Epithelial cell of esophagus (primary cell): ENCODE results near the gene AGTPBP1.

ENCODE experiments used
- DNase-seq: peaks from one replicate; pipeline ENCODE4 v3.0.0; 2010; ENCODE audit warnings: low read depth
- H3K4me3 ChIP-seq: 2 replicates; pipeline ENCODE4 v1.5.1; 2011; ENCODE audit warnings: mild to moderate bottlenecking, low read length, control low read depth
- TF ChIP-seq, protein P1 (sequence below): IDR thresholded peaks from 2 replicates; pipeline ENCODE4 v1.5.1; 2011; ENCODE audit warnings: low read depth, mild to moderate bottlenecking, low read length, control low read depth, inconsistent platforms; ENCODE audit not compliant: insufficient read depth; ENCODE audit errors: missing control alignments

The AGTPBP1 gene

DNA sequence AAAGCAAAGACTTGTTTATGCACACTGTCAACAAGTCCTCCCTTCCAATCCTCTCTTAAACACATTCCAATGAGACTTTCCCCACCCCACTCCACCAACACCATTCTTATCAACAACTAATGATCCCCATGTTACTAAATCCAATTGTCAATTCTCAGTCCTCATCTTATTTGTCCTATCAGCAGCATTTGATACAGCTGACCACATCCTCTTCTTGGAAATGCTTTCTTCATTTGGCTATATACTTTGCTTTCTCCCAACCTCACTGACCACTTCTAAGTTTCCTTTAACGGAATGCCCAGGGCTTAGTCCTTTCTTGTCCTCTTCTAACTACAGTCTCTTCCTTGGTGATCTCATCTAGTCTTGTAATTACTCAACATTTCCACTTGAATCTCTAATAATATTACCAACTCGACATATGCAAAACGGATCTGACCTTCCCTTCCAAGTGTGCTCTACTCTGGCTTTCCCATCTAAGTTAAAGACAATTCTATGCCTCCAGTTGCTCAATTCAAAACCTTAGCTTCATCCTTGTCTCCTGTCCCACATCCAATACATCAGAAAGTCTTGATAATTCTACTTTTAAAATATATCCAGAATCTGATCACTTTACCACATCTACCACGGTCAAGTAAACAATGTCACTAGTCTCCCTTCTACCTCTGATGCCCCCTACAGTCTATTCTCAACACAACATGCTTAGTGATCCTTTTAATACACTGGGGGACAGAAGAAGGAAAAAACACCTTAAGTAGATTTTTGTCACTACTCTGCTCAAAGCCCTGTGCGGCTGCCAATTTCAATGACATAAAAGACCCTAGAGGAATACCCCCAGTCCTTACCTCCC, 25.5 kb downstream of the AGTPBP1 start:
- no peak overlapping the region for H3K4me3 ChIP-seq
- TF ChIP-seq, protein P1, sequence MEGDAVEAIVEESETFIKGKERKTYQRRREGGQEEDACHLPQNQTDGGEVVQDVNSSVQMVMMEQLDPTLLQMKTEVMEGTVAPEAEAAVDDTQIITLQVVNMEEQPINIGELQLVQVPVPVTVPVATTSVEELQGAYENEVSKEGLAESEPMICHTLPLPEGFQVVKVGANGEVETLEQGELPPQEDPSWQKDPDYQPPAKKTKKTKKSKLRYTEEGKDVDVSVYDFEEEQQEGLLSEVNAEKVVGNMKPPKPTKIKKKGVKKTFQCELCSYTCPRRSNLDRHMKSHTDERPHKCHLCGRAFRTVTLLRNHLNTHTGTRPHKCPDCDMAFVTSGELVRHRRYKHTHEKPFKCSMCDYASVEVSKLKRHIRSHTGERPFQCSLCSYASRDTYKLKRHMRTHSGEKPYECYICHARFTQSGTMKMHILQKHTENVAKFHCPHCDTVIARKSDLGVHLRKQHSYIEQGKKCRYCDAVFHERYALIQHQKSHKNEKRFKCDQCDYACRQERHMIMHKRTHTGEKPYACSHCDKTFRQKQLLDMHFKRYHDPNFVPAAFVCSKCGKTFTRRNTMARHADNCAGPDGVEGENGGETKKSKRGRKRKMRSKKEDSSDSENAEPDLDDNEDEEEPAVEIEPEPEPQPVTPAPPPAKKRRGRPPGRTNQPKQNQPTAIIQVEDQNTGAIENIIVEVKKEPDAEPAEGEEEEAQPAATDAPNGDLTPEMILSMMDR, result no peak
- no peak for DNase-seq

GRCh38 chr9:85715587-85715986, 26.2 kb downstream of the AGTPBP1 start:
- TF ChIP-seq, protein P1, result no peak
- H3K4me3 ChIP-seq, result no peak overlapping the region
- DNase-seq, result no peak

- no peak overlapping the region for H3K4me3 ChIP-seq
- DNase-seq, result no peak
- TF ChIP-seq, protein P1, result no peak
Measured at GRCh38 chr9:85713897-85714296, 27.9 kb downstream of the AGTPBP1 start.

GRCh38 chr9:85704744-85705143, 37.0 kb downstream of the AGTPBP1 start:
- no peak for DNase-seq
- H3K4me3 ChIP-seq, result no peak overlapping the region
- TF ChIP-seq, protein P1, result no peak

GRCh38 chr9:85703398-85703797, 38.4 kb downstream of the AGTPBP1 start:
- DNase-seq, result no peak
- H3K4me3 ChIP-seq, result no peak overlapping the region
- TF ChIP-seq, protein P1, result no peak

GRCh38 chr9:85702726-85703289, 38.9 kb downstream of the AGTPBP1 start:
- DNase-seq, result no peak
- H3K4me3 ChIP-seq, result no peak overlapping the region
- TF ChIP-seq, protein P1, result no peak
